Astrocyte of the hippocampus (primary cell): ENCODE measurements around the gene ANXA4.
"Not testable (repeated sequence)": the region's sequence is repeated elsewhere in the genome, so short reads cannot be mapped to it uniquely, and the experiment has no call there.

Experiments used
- DNase-seq: peaks from one replicate; pipeline ENCODE4 v3.0.0; 2011; ENCODE audit warnings: low read depth, low spot score

ANXA4 gene

GRCh38 chr2:69753659-69754363 is 11.9 kb downstream of the ANXA4 start:
- no peak for DNase-seq

DNA sequence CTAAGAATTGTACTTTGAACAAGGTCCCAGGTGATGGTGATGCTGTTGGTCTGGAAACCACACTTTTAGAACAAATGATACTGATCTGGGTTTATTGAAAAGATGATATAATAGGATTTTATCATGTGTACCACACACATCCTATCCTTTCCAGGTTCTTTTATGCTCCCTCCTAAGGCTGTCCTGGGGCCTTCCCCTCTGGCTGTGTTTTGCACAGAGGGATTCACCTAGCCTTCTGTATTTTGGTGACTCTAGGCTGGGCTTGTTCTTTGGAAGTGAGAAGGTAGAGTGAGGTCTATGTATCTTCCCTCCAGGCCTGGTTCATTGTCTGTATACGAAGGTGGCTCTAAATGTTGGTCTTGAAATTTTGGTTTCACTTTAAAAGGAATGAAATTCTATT is 12.7 kb downstream of the ANXA4 start:
- no peak for DNase-seq

DNA sequence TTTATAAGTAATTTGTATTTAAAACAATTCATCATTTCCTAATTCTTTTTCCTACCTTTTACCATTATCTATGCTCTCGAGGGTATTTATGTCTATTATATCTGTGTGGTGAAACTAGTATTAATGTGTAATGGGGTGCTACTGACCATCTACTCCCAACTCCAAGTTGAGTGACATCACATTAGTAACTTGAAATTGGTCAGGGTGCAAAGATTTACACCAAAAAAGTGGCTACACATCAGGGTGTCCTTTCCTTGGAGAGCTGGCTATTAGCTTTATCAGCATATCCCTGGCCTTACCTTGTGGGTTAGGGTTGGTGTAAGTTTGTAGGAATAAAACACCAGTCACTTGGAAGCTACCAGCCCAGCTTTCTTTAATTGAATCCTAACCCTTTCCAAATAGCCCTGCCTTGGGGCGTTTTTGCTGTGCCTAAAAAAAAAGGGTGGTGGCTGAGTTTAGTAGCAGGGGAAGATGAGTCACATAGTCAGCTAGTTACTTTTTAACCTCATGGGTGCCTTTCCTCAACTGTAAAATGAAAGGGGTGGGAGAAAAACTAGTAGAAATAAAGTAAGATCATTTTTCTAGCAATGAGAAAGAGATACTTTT is 14.0 kb downstream of the ANXA4 start:
- DNase-seq = peak; percentile 29

GRCh38 chr2:69762025-69762424 is 20.1 kb downstream of the ANXA4 start:
- DNase-seq = no peak

- no peak for DNase-seq
Observed at GRCh38 chr2:69762513-69763494, 20.9 kb downstream of the ANXA4 start.

DNA sequence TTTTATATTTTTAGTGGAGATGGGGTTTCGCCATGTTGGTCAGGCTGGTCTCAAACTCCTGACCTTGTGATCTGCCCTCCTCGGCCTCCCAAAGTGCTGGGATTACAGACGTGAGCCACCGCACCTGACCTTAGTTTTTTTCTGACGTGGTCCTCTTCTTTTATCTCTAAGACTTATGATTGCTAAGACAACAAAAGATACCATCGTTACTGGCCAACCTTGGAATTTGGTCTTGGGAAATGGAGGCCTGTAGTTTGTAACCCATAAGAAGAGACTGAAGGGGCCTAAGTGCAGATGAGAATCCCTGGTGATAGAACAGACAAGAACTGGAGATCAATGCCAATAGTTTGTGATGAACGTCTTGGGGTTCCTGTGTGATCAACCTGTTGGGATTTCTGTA is 21.9 kb downstream of the ANXA4 start:
- DNase-seq = not testable (repeated sequence)

GRCh38 chr2:69764286-69765095 is 22.6 kb downstream of the ANXA4 start:
- DNase-seq = no peak

DNA sequence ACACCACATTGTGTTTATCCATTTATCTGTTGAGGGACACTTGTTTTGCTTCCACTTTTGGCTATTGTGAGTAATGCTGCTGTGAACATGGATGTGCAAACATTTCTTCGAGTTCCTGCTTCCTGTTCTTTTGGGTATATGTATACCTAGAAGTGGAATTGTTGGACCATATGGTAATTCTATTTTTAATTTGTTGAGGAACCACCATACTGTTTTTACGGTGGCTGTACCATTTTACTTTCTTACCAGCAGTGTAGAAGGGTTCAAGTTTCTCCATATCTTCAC is 23.1 kb downstream of the ANXA4 start:
- no peak for DNase-seq

GRCh38 chr2:69766014-69766413 is 24.1 kb downstream of the ANXA4 start:
- DNase-seq = no peak

- peak; percentile 63 for DNase-seq
Observed at GRCh38 chr2:69767034-69767433, 25.1 kb downstream of the ANXA4 start.

DNA sequence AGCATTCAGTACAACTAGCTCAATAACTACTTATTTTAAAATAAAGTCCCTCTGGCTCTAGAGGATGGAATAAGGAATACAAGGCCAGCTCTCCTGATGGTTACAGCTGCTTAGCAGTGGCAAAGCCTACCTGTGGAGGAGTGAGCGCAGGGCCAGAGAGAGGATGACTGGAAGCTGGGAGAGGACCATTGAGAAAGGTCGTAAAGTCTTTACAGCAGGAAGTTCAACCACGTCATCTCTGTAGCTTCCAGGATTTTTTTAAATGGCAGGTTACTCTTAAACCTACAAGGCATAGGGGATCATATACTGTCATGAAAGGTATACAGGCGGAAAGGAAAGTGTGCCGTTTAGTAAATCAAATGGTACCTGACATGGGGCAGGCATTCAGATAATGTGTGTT is 26.3 kb downstream of the ANXA4 start:
- DNase-seq = no peak

- DNase-seq = no peak
Observed at GRCh38 chr2:69768789-69769188, 26.9 kb downstream of the ANXA4 start.

DNA sequence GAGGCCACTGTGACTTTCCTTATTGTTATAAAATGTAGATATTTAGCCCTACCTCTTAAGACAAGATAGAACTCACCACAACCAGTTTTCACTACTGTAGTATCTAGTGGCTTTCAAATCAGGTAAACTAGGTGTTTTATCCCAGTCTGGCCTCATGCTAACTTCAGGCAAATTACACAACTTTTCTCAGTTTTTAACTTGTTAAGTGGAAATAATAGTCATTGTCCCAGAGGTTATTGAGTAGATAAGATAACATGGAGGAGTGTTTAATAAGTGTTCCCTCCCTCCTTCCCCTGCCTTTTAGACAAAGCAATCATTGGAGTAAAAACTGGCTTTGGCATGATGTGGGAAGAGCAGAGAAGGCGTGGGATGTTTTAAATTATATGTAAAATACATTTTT is 27.3 kb downstream of the ANXA4 start:
- no peak for DNase-seq

DNA sequence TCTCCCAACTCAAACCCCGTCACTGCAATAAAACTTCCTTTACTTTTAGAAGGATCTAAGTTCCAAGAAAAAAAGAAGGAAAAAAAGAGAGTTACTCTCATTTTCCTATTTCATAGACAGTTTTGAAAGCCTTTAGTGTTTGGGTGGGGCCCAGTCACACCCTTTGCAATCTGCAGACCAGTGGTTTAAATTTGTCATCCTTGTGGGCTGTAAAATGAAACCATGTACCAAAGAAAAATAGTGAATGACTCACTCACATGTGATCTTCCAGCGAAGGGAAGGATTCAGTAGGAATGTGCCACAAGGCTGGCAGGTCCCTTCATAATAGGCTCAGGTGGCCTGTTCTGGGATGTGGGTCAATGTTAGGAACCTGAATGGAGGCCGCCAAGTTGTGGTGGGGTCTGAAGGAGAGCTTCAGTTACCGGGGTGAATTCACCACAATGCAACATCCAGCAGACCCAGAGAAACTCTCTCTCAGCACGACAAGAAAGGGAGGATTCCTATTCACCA is 28.3 kb downstream of the ANXA4 start:
- DNase-seq = peak; percentile 86

- DNase-seq = no peak
Observed at GRCh38 chr2:69770747-69771146, 28.8 kb downstream of the ANXA4 start.

- no peak for DNase-seq
Observed at GRCh38 chr2:69771461-69771860, 29.5 kb downstream of the ANXA4 start.

GRCh38 chr2:69773206-69773605 is 31.3 kb downstream of the ANXA4 start:
- DNase-seq = peak; percentile 43

- DNase-seq = not testable (repeated sequence)
Observed at GRCh38 chr2:69774258-69774983, 32.5 kb downstream of the ANXA4 start.

DNA sequence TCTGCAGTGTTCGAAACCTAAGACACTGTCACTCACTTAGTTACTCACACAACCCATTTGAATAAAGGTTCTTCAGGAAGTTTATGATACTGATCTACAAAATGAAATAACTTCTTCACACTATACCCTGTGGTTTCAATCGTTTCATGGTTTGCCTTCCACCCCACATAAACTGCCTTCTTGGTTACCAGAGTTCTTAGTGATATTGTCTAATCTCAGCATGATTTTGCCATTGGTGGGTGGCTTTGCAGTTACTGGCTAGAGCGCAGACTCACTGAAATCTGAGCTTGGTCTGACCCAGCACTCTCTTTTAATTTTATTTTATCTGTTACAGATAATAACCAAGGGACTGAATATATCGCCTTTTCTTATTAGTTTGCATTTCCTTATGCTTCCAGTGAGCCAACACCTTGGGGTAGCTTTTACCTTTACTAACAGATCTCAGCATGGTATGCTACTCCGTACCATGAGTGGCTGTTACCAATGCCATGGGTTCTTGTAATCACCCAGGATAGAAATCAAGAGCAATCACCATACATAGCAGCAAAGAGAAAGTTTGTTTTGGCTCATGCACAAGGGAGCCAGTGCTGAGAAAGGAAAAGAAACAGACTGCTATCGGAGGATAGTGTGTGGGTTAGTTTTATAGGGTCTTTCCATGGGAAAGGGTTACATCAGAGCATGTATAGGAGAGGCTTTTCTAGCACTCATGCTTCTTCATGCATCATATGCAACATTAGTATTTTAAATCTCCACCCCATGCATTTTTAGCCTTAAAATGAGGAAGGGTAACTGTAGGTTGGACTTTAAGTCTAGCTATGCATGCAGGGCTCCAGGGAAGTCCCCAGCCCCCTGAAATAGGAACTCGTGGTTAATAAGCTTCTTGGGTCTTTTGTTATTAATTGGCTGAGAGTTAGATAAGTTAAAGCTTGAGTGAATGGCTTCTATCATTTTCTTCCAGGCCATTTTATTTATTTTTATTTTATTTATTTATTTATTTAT is 33.3 kb downstream of the ANXA4 start:
- DNase-seq = peak; percentile 42
